ENCODE measurements around the gene MMADHC. TPM values are rescaled to one million over a fixed set of nuclear protein-coding genes. Genes with fewer than 3 reads are reported as not detected.

The MMADHC gene
- total RNA-seq, 1 experiment from 2014 or later: 89.8 TPM

- CTCF ChIA-PET: no interaction called here
- DNase-seq: no peak
- intact Hi-C loops (cut with micrococcal nuclease; ENCODE audit: unreplicated experiment): no loop called here
- Mint-ChIP-seq H3K4me1 (ENCODE audit: low read depth, unreplicated experiment) (peaks cover 15% of the 10 kb centered on the region), H3K4me3 (ENCODE audit: low read depth, unreplicated experiment) (no peak overlapping the region), H3K36me3 (ENCODE audit: insufficient read depth, unreplicated experiment) (no peaks in the 10 kb centered on the region), H3K27me3 (ENCODE audit: unreplicated experiment) (no peaks in the 10 kb centered on the region), H3K27ac (ENCODE audit: unreplicated experiment) (no peak overlapping the region), H3K9me3 (ENCODE audit: low read depth, unreplicated experiment) (peaks cover 5% of the 10 kb centered on the region)
- no TSS peak for BruUV-seq (replicated peaks)
- TF ChIP-seq CTCF (IDR thresholded peaks at IDR 0.05; ENCODE audit: unreplicated experiment): no peak
Observed at GRCh38 chr2:149611100-149611820, 23.7 kb upstream of the MMADHC start.

GRCh38 chr2:149606251-149606811, 18.8 kb upstream of the MMADHC start:
- BruUV-seq (replicated peaks): no TSS peak
- intact Hi-C loops (cut with micrococcal nuclease; ENCODE audit: unreplicated experiment): no loop called here
- TF ChIP-seq CTCF (IDR thresholded peaks at IDR 0.05; ENCODE audit: unreplicated experiment): no peak
- Mint-ChIP-seq H3K4me3 (ENCODE audit: low read depth, unreplicated experiment) (no peak overlapping the region), H3K27ac (ENCODE audit: unreplicated experiment) (no peak overlapping the region), H3K36me3 (ENCODE audit: insufficient read depth, unreplicated experiment) (no peaks in the 10 kb centered on the region), H3K9me3 (ENCODE audit: low read depth, unreplicated experiment) (peaks cover 16% of the 10 kb centered on the region), H3K4me1 (ENCODE audit: low read depth, unreplicated experiment) (peaks cover 13% of the 10 kb centered on the region), H3K27me3 (ENCODE audit: unreplicated experiment) (no peaks in the 10 kb centered on the region)
- no peak for DNase-seq
- CTCF ChIA-PET: no interaction called here

- BruUV-seq (replicated peaks): no TSS peak
- CTCF ChIA-PET: no interaction called here
- no peak for TF ChIP-seq CTCF (IDR thresholded peaks at IDR 0.05; ENCODE audit: unreplicated experiment)
- Mint-ChIP-seq H3K9me3 (ENCODE audit: low read depth, unreplicated experiment) (peaks cover 16% of the 10 kb centered on the region), H3K27ac (ENCODE audit: unreplicated experiment) (no peak overlapping the region), H3K4me3 (ENCODE audit: low read depth, unreplicated experiment) (no peak overlapping the region), H3K36me3 (ENCODE audit: insufficient read depth, unreplicated experiment) (no peaks in the 10 kb centered on the region), H3K4me1 (ENCODE audit: low read depth, unreplicated experiment) (peaks cover 15% of the 10 kb centered on the region), H3K27me3 (ENCODE audit: unreplicated experiment) (no peaks in the 10 kb centered on the region)
- intact Hi-C loops (cut with micrococcal nuclease; ENCODE audit: unreplicated experiment): no loop called here
- no peak for DNase-seq
Observed at GRCh38 chr2:149603248-149603647, 15.7 kb upstream of the MMADHC start.

GRCh38 chr2:149601141-149601796, 13.7 kb upstream of the MMADHC start:
- TF ChIP-seq CTCF (IDR thresholded peaks at IDR 0.05; ENCODE audit: unreplicated experiment): no peak
- peaks cover 26% of the 10 kb centered on the region for H3K4me1 Mint-ChIP-seq (ENCODE audit: low read depth, unreplicated experiment)
- H3K27me3 Mint-ChIP-seq (ENCODE audit: unreplicated experiment): no peaks in the 10 kb centered on the region
- intact Hi-C loops (cut with micrococcal nuclease; ENCODE audit: unreplicated experiment): no loop called here
- CTCF ChIA-PET: interaction anchor here (0.6 kb wide), 1 partner anchor 1626 kb away, joined by 3 read pairs; no protein-coding TSS in a partner anchor
- BruUV-seq (replicated peaks): no TSS peak
- no peak overlapping the region for H3K4me3 Mint-ChIP-seq (ENCODE audit: low read depth, unreplicated experiment)
- H3K36me3 Mint-ChIP-seq (ENCODE audit: insufficient read depth, unreplicated experiment): no peaks in the 10 kb centered on the region
- DNase-seq: no peak
- H3K9me3 Mint-ChIP-seq (ENCODE audit: low read depth, unreplicated experiment): peaks cover 11% of the 10 kb centered on the region
- no peak overlapping the region for H3K27ac Mint-ChIP-seq (ENCODE audit: unreplicated experiment)
